HG02798 (cell line): ENCODE data around the gene ANAPC5.
"Not testable (repeated sequence)": the region's sequence is repeated elsewhere in the genome, so short reads cannot be mapped to it uniquely, and the experiment has no call there.

Experiments used
- ATAC-seq: cut with Tn5 transposase; IDR thresholded peaks from one replicate; pipeline ENCODE4 v1.9.1; 2021; ENCODE audit warnings: mild to moderate bottlenecking; ENCODE audit not compliant: unreplicated experiment, poor library complexity

The ANAPC5 gene, protein sequence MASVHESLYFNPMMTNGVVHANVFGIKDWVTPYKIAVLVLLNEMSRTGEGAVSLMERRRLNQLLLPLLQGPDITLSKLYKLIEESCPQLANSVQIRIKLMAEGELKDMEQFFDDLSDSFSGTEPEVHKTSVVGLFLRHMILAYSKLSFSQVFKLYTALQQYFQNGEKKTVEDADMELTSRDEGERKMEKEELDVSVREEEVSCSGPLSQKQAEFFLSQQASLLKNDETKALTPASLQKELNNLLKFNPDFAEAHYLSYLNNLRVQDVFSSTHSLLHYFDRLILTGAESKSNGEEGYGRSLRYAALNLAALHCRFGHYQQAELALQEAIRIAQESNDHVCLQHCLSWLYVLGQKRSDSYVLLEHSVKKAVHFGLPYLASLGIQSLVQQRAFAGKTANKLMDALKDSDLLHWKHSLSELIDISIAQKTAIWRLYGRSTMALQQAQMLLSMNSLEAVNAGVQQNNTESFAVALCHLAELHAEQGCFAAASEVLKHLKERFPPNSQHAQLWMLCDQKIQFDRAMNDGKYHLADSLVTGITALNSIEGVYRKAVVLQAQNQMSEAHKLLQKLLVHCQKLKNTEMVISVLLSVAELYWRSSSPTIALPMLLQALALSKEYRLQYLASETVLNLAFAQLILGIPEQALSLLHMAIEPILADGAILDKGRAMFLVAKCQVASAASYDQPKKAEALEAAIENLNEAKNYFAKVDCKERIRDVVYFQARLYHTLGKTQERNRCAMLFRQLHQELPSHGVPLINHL

DNA sequence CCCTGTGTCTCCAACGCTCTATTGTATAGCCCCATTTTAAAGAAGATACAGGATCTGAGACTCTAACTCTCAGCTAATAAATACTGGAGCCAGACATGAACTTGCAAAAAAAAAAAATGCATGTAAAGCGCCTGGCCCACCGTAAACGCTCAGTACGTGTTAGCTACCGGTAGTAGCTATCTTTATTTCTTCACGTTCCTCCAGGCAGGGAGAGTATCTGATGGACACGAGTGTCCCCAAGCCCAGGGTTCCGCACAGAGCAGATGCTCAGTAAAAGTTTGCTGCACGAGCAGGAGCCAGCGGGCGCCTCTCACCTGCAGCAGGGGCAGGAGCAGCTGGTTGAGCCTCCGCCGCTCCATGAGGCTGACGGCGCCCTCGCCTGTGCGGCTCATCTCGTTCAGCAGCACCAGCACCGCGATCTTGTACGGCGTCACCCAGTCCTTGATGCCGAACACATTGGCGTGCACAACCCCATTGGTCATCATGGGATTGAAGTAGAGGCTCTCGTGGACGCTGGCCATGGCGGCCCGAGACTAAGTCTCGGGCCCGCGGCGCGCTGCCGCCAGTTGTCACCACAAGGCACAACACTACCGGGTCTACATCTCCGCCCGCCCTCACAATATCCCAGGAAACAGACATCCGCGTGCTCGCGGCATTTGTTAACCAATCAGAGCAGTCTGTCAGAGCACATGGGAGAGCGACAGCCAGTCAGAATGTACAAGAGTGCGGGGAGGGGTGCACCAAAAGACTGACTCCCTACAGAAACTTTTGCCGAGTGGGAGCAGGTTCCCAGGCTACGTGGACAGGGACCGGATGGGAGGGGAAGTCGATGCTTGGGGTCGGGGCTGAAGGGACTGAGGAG is at the start of gene ANAPC5:
TSS of gene ANAPC5 (minus strand) at position 592 of the 862 bp plus-strand sequence. CDS start at position 521, 71 bp downstream.
- peak; percentile 99 for ATAC-seq

DNA sequence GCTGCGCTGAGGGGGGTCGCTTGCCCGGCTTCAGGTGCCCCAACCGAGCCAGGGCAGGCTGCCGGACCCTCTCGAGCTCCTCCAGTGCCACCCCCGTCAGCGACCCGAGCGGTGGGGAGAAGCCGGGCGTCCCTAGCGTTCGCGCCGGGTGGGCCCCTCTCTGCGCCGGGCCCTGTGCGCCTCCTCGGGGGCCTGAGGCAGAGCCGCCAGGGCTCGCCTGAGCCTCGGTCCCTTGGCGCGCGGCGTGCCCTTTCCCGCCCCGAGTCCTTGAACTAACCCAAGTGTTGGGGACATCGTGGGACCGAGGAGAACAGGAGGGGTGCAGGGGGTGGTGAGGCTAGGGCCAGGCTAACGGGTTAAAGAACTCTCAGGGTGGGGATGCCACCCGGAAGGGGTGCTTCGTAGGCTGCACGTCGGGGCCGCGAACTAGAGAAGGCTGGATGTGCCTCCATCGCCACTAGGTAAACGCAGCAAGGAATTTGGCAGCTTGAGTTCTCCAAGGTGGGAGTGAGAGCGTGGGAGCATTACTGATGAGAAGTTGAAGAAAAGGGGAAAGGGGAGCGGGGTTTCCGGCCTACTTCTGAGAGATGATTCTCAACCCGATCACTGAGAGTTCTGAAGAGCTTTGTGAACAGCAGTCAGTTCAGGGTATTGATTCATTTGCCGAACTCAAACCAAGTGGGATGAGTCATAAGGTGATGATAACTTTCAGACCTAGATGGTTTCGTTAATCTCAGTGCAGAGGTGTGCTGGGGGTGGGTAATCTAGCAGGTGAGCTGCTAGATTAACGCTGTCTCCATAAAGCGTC is 48.3 kb upstream of the ANAPC5 start:
- peak; percentile 33 for ATAC-seq

DNA sequence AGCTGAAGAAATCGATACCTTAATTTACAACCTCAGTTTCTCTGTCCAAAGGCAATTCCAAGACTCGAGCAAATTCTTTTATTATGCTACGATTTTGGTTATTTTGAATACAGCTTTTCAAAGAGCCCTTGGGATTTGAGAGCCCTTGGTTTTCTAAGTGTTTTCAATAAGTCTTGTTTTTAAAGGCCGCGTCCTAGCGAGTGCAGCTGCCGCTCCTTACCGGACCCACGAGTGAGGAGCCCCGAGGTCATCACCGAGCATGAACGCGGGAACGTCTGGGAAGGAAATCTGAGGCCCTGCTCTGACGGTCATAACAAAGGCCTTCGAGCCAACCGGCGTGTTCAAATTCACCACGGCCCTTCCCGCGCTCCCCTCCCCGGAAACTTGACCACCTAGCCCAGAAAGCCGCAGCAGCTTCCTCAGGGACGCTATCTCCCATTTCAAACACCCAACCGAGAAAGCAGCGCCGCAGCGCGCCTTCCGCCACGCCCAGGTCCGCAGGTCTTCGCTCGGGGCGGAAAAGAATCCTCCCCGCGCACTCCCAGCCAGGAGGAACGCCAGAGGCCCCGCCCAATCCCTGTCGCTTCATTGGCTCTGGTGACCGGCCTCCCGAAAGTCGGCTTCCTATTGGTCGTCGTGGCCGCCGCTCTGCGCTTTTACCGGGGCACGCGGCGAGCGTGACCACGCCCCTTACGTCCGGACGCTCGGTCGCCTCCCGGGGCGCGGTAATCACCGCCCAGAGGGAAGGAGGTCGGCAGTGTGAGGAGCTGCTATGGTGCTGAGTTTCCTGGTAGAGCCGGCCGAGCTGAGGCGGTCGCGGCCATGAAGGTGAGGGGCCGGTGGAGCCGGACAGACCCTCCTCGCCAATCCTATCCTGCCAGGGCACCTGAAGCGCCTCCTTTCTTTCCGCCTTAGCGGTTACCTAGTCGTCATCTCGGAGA is 47.5 kb upstream of the ANAPC5 start, which contains the start of gene RNF34:
TSS of gene RNF34 (plus strand) at position 728 of the 941 bp plus-strand sequence. CDS start at position 823, 95 bp downstream.
- peak; percentile 96 for ATAC-seq

DNA sequence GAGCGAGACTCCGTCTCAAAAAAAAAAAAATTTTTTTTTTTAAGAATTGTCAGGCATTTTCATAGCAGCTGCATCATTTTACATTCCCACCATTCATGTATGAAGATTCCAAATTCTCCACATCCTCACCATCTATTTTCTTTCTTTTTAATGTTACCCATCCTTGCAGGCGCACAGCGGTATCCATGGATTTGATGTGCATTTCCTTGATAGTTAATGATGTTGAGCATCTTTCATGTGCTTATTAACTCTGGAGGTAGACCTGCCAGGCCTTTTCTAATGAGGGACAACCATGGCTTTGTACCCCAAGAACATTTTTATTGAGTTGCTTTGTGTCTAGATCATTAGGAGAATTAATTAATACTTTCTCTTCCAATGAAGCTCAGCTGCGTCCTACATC is 46.1 kb upstream of the ANAPC5 start:
- no peak for ATAC-seq

DNA sequence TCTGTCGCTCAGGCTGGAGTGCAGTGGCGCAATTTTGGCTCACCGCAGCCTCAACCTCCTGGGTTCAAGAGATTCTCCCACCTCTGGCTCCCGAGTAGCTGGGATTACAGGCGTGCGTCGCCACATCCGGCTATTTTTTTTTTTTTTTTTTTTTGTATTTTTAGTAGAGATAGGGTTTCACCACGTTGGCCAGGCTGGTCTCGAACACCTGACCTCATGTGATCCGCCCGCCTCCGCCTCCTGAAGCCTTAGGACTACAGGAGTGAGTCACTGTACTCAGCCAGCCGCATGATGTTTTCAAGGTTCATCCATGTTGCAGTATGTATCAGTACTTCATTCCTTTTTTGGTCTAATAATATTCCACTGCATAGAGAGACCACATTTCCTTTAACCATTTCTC is 45.3 kb upstream of the ANAPC5 start:
- ATAC-seq, result no peak

DNA sequence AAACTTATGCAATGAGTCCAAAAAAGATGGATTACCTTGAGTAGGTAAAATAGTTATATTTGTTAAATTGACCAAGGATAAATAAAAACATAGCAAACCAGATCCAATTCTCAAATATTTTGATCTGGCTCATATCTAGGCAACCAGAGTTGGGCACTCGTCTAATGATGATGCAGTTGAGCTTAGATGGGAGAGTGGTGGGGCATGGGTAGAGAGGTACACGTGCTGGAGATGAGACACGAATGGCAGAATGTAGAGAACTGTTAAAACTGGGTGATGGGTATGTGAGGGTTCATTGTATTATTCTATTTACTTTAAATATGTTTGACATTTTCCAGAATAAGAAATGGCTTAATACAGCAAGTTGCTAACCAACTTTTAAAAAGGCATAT is 40.1 kb upstream of the ANAPC5 start:
- no peak for ATAC-seq

DNA sequence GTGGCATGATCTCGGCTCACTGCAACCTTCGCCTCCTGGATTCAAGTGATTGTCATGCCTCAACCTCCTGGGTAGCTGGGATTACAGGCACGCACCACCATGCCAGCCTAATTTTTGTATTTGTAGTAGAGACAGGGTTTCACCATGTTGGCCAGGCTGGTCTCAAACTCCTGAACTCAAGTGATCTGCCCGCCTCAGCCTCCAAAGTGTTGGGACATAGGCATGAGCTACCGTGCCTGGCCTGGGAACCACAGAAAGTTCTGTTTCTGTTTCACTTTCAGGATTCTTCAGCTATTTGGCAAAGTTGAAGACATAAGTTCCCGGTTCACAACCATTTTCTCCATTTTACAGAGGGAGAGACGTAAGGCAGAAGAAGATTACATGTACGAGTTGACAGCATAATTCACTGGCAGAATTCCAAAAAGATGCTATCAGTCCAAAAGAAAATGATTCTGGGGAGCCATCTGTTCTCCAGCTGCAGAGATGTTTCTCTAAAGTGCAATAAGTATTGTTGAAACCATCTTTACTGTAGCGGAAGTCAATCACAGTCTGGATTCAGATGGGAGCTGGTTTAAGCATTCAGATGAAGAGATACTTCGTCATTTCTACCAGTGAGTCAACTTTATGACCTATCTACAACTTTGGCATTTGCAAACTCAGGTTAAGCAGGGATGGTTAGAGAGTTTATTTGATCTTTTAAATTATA is 39.6 kb upstream of the ANAPC5 start:
- ATAC-seq, result peak; percentile 41

DNA sequence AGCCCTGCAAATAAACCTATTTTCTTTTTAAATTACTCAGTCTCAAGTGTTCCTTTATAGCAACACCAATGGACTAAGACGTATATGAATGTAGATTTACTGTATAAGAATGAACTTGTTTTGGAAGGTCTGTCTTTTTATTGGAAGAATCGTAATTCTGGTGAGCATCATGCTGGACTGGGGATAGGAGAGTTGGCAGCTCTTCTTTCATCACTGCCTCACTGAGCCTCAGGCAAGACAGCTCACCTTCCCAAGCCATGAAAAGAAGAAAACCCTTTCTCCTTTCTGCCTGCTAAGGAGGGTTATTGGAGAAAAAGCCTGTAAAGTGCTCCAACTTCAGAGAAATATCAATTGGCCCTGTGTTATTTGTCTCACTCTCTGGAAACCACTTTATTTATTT is 38.6 kb upstream of the ANAPC5 start:
- no peak for ATAC-seq

DNA sequence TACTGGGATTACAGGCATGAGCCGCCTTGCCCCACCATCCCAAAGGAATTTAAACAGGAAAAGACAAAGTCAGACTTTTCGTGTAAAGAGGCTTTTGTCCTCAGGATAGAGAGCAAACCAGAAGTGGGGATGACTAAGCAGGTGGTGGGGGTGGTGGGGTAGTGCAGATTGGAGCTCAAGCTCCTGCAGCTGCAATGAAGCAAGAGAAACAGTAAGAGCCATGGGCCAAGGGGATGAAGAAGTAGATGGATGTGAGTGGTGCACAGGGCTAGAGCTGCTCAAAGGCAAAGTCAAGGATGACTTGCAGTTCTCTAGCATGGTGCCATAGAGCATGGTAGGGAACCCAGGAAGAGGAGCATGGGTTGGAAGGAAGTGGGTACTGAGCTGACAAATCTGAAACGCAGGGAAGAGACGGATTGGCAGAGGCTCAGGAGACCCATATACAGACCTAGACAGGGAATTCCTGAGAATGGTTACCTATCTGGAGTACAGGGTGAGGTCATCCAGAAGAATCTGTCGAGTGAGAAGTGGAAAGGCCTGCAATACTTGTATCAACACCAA is 36.3 kb upstream of the ANAPC5 start:
- no peak for ATAC-seq

DNA sequence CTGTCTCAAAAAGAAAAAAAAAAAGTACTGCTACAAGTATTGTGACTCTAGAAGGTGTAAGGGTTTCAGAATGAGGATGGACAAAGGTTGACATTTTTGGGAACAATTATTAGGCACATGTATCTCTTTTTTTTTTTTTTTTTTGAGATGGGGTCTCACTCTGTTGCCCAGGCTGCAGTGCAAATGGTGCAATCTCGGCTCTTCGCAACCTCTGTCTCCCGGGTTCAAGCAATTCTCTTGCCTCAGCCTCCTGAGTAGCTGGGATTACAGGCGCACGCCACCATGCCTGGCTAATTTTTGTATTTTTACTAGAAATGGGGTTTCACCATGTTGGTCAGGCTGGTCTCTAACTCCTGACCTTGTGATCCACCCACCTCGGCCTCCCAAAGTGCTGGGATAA is 32.7 kb upstream of the ANAPC5 start:
- not testable (repeated sequence) for ATAC-seq

DNA sequence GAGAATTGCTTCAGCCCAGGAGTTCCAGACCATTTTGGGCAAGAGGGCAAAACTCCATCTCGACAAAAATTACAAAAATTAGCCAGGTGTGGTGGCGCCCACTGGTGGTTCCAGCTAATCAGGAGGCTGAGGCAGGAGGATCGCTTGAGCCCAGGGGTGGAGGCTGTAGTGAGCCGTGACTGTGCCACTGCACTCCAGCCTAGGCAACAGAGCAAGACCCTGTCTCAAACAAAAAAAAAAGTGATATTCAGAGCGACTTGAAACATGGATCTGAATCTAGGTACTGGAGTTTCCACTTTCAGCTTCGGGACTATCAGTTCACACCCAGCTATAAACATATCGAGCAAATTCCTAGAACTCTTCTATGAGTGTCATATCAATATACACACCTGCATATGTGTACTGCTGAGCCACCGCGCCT is 31.4 kb upstream of the ANAPC5 start:
- ATAC-seq, result no peak

DNA sequence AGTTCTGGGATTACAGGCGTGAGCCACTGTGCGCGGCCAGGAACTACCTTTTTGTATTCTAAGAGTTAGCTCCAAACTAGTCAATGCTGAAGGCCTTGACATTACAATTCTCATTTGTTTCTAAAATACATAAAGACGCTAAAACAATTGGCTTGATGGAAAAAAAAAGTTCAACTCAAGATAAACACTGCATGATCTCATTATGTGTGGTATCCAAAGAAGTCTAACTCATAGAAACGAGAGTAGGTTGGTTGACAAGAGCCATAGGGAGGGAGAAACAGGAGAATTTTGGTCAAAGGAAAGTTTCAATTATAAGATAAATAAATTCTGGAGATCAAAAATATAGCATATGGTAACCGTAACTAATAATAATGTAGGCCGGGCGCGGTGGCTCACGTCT is 27.7 kb upstream of the ANAPC5 start:
- no peak for ATAC-seq

DNA sequence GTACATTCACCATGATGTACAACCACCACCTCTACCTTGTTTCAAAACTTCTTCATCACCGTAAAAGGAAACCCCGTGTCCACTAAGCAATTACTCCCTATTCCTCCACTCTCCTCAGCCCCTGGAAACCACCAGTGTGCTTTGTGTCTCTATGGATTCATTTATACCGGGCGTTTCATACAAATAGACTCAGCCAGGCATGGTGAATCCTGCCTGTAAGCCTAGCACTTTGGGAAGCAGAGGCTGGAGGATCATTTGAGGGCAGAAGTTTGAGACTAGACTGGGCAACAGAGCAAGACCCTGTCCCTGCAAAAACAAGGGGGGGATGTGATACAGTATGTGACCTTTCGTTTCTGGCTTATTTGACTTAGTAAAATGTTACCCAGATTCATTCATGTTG is 26.5 kb upstream of the ANAPC5 start:
- no peak for ATAC-seq

DNA sequence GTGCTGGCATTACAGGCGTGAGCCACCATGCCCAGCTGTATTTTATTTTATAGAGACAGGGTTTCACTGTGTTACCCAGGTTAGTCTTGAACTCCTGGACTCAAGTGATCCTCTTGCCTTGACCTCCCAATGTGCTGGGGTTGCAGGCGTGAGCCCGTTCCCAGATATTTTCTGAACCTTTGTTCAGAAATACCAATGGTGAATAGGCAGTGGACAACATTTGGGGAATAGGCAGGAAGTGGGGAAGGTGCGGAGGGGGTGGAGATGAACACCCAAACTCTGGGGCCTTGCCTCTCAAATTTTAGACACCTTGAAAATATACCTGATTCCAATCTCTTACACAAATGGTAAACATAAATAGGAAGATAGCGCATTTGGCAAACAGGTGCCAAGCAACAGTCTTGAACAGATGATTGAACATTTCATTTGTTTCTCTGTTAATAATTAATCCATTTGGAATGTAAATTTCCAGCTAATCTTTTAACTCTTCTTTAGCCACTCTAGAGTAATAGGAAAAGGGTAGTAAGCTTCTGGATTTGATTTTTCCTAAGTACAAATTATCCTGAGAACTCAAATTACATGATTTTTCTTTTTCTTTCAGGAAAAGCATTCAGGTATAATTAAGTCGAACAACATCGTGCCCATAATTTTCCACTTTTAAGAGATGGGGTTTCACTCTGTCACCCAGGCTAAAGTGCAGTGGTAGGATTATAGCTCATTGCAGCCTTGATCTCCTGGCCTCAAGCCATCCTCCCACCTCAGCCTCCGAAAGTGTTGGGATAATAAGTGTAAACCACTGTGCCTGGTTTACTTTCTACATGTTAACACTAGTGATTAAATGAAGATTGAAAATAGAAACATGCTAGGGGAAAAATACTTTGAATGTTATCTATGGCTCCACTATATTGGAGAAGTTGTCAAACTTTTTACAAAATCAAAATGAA is 24.8 kb upstream of the ANAPC5 start:
- no peak for ATAC-seq

DNA sequence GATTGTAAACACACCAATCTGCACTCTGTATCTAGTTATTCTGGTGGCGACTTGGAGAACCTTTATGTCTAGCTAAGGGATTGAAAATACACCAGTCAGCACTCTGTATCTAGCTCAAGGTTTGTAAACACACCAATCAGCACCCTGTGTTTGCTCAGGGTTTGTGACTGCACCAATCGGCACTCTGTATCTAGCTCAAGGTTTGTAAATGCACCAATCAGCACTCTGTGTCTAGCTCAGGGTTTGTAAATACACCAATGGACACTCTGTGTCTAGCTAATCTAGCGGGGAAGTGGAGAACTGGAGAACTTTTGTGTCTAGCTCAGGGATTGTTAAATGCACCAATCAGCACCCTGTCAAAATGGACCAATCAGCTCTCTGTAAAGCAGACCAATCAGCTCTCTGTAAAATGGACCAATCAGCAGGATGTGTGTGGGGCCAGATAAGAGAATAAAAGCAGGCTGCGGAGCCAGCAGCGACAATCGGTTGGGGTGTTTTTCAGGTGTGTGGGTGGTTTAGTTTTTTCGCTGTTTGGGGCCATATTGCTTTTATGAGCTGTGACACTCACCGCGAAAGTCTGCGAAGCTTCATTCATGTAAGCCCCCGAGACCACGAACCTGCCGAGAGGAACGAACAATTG is 22.9 kb upstream of the ANAPC5 start:
- not testable (repeated sequence) for ATAC-seq

DNA sequence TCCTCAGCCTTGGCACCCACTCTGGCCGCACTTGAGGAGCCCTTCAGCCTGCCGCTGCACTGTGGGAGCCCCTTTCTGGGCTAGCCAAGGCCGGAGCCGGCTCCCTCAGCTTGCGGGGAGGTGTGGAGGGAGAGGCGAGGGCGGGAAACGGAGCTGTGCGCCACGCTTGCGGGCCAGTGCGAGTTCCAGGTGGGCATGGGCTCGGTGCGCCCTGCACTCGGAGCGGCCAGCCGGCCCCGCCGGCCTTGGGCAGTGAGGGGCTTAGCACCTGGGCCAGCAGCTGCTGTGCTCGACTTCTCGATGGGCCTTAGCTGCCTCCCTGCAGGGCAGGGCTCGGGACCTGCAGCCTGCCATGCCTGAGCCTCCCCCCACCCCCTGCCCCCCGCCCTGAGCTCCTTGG is 22.1 kb upstream of the ANAPC5 start:
- ATAC-seq, result not testable (repeated sequence)
